GM21360 (cell line): ENCODE measurements around the gene ATG3.
A peak's percentile ranks its signal among the peaks of the same experiment; 100 is the strongest.
"Not testable (repeated sequence)": the region's sequence is repeated elsewhere in the genome, so short reads cannot be mapped to it uniquely, and the experiment has no call there.

Source experiments
- ATAC-seq: cut with Tn5 transposase; IDR thresholded peaks from one replicate; pipeline ENCODE4 v1.9.1; 2021; ENCODE audit warnings: mild to moderate bottlenecking, moderate library complexity; ENCODE audit not compliant: unreplicated experiment

Gene ATG3

GRCh38 chr3:112503304-112503972 is 58.3 kb downstream of the ATG3 start:
- no peak for ATAC-seq

DNA sequence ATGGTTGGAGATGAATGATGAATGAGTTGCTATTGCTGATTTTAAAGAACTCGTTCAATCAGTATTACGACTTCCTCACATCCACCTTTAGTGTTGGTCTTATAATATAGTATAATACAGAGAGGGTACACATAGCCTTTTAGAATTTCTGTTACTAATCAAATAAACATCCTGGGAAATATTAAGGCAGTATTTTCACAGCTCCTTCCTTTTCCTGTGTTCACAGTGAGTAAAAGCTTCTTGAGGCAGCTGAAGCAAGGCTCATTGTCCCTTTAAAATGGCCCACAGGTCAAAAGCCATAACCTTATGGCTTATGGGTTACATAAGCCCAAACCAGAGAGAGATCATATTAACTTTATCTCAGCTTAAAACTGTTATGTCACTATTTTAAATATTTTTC is 61.1 kb downstream of the ATG3 start:
- ATAC-seq, result no peak

DNA sequence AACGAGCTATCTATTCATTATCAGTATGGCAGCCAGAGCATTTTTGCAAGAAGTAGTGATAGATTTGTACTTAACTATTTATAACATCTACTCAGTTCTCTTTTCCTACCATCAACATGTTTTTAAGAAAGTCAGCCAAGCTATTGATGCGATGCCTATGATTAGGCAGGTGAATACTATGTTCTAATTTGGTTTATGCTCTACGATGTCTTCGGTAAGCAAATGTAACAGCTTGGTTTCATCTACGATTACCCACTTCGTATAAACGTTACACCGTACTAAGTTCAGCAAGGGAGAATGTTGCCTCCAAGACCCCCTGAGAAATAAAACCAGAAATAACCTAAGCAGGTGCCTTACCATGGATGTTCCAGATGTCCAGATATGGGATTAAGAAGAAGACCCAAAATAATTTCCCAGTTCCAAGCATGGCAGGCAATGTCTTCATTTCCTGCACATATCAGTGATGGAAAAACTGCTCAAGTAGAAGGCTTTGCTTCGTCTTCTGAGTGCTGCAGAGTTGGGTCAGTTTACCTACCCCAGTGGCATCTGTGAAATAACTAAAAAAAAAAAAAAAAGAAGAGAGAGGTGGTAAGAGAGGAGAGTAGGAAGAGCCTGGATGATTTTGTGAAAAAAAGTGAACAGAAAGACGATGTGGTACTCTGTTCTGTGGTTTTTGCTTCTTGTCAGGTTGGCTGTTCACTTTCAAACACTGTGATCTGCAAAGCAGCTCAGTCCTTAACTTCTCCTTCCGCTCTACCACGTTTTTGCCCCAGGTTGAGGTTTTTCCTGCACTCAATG is 62.6 kb downstream of the ATG3 start, which contains the start of gene BTLA:
BTLA (minus strand) TSS at position 559 of the 798 bp plus-strand sequence; CDS start at position 445, 114 bp downstream.
- ATAC-seq, result peak; percentile 61

GRCh38 chr3:112497897-112498548 is 63.7 kb downstream of the ATG3 start:
- no peak for ATAC-seq

GRCh38 chr3:112496366-112497067 is 65.2 kb downstream of the ATG3 start:
- no peak for ATAC-seq

- ATAC-seq, result not testable (repeated sequence)
Measured at GRCh38 chr3:112494448-112494767, 67.4 kb downstream of the ATG3 start.

DNA sequence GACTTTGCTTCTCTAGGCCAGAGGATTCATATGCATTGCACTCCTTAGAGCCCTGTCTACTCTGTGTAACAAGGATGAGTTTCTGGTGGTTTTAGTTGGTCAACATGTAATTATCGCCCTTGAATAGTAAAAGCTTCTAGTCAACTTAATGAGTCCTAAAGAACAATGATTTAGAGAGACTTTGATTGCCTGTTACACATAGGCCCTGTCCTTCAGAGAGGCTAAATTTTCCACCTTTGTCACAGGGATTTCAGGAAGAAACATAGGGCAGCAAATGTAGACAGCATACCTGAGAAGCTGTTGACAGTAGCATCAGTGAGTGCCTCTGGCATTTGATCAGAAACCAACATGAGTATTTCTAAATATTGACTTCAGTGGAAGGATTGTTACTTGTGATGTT is 69.6 kb downstream of the ATG3 start:
- ATAC-seq, result no peak

DNA sequence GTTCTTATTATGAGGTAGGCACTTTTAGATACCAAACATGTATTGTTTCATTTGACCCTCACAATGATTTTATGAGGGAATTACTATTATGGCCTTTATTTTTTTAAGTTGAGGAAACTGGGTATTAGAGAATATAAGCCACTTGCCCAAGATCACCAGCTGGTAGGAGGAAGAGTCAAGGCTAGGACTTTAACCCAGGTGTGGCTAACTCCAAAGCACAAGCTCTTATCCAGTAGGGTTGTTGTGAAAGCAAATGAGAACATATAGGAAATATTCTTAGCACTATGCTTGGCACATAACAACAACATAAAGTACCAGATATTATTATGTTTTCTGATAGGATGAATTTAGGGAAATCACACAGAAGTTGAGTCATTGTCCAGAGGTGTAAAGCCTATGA is 70.4 kb downstream of the ATG3 start:
- no peak for ATAC-seq

GRCh38 chr3:112489674-112490479 is 71.9 kb downstream of the ATG3 start:
- ATAC-seq, result peak; percentile 48

DNA sequence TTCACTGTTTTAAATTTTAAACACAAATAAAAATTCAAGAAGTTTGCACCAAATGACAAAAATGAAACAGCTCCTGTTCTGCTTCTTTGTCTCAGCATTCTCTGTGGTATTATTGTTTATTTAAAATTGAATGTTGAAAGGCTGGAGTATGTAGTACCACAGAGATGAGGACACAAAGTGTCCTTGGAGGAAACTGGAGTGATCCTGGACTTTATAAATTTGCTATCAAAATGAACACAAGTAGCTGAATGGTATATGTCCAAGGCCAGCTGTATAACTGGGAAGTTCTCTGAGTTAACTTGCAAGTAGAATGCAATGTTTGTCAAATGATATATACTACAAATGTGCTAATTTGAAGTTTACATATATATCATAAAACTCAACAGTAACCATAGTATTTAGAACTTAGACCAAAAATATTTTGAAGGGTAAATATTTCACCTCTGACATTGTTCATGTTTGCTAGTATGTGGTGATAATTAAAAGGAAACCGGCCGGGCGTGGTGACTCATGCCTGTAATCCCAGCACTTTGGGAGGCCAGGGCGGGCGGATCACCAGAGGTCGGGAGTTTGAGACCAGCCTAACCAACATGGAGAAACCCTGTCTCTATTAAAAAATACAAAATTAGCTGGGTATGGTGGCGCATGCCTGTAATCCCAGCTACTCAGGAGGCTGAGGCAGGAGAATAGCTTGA is 74.8 kb downstream of the ATG3 start:
- no peak for ATAC-seq

- no peak for ATAC-seq
Measured at GRCh38 chr3:112484352-112484751, 77.4 kb downstream of the ATG3 start.

DNA sequence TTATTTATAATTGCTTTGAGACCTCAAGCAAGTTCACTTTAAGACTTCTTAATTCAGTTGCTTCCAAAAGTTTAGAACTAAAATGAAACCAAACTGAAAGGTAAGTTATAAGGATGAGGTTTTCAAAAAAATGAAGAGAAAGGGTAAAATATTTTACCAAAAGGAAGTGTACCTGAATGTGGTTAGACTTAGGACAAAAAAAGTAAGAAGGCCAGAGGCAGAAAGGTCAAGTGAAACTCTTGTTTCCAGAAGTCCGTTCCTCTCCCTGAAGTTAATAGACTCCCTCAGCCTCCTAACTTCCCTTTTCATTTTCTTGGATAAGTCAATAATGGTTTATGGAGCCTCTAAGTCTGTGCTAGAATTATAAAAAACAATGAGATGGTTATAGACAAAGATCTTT is 79.1 kb downstream of the ATG3 start:
- no peak for ATAC-seq
